NCI-H345 treated with DMSO at 0.1 percent for 48 hours (cell line): ENCODE results near the gene HKDC1.
"Not testable (repeated sequence)": the region's sequence is repeated elsewhere in the genome, so short reads cannot be mapped to it uniquely, and the experiment has no call there.

Experiments
- DNase-seq: peaks from one replicate; lab custom pipeline; 2025; ENCODE audit not compliant: unreplicated experiment; lab: John Stamatoyannopoulos, UW

Gene HKDC1, protein sequence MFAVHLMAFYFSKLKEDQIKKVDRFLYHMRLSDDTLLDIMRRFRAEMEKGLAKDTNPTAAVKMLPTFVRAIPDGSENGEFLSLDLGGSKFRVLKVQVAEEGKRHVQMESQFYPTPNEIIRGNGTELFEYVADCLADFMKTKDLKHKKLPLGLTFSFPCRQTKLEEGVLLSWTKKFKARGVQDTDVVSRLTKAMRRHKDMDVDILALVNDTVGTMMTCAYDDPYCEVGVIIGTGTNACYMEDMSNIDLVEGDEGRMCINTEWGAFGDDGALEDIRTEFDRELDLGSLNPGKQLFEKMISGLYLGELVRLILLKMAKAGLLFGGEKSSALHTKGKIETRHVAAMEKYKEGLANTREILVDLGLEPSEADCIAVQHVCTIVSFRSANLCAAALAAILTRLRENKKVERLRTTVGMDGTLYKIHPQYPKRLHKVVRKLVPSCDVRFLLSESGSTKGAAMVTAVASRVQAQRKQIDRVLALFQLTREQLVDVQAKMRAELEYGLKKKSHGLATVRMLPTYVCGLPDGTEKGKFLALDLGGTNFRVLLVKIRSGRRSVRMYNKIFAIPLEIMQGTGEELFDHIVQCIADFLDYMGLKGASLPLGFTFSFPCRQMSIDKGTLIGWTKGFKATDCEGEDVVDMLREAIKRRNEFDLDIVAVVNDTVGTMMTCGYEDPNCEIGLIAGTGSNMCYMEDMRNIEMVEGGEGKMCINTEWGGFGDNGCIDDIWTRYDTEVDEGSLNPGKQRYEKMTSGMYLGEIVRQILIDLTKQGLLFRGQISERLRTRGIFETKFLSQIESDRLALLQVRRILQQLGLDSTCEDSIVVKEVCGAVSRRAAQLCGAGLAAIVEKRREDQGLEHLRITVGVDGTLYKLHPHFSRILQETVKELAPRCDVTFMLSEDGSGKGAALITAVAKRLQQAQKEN

DNA sequence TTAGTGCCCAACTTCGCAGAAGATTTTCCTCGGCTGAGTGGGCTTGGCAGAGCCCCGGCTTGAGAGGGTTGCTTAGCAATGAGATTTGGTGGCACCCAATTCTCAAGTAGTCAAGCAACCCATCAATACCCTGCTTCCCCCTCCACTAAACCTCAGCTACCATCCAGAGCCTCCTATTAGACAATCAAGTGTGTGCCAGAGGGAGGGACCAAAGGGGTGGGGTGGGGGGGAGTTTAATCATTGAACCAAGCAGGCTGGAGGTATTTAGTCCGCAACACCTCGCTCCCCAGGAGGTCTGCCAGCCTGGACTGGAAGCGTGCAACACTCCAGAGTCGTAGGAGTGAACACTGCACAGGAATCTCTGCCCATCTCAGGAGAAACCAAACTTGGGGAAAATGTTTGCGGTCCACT lies at the start of gene HKDC1:
HKDC1 (plus strand) TSS at position 292 of the 411 bp plus-strand sequence; CDS start at position 396, 104 bp downstream.
- DNase-seq: no peak

DNA sequence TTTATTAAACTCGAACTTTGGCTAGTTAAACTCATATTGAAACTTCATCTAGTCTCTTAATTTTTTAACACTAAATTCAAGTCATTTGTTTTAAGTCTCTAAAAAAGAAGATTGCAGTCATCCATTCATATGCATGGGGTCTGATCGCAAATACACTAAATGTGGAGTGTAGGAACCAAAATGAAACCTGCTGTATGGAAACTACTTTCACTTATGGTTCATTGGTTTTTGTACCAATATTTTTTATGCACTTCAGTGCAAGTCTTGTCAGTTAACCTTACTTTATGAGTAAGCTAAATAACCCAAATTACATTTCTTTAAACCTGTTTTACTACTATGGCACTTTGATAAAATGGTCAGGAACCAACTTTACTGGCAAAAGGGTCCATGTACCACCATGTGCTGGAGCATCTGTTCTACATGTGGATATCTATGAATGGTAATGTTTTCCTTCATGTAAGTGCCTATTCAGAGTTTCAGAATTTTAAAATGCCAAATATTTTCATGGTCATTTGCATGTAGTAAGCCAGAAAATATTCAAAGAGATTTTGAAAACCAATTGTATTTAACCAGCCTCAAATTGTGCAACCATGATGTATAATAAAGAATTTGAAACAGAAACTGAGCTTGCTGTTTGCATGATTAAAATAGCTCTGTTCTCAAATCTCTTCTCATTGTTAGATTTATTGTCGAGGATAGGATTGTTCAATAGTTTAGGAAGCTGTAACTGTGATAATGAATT lies 47.7 kb upstream of the HKDC1 start:
- no peak for DNase-seq

DNA sequence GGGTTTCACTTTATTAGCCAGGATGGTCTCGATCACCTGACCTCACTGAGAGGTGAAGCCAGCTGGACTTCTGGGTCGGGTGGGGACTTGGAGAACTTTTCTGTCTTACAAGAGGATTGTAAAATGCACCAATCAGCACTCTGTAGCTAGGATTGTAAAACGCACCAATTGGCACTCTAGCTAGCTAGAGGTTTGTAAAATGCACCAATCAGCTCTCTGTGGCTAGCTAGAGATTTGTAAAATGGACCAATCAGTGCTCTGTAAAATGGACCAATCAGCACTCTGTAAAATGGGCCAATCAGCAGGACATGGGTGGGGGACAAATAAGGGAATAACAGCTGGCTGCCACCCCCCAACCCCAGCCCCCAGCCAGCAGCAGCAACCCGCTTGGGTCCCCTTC lies 44.8 kb upstream of the HKDC1 start:
- not testable (repeated sequence) for DNase-seq

DNA sequence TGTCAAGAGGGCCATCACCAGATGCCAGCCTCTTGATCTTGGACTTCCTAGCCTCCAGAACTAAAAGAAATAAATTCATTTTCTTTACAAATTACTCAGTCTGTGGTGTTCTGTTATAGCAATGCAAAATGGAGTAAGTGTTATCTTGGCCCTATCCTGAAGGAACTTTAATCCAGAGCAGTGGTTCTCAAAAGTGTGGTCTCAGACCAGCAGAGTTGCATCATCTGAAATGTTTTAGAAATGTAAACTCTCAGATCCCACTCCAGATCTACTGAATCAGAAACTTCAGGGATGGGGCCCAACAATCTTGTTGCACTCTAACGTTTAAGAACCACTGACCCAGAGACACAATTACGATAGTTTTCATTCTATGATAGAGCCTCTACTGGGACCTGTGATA lies 43.3 kb upstream of the HKDC1 start:
- no peak for DNase-seq

DNA sequence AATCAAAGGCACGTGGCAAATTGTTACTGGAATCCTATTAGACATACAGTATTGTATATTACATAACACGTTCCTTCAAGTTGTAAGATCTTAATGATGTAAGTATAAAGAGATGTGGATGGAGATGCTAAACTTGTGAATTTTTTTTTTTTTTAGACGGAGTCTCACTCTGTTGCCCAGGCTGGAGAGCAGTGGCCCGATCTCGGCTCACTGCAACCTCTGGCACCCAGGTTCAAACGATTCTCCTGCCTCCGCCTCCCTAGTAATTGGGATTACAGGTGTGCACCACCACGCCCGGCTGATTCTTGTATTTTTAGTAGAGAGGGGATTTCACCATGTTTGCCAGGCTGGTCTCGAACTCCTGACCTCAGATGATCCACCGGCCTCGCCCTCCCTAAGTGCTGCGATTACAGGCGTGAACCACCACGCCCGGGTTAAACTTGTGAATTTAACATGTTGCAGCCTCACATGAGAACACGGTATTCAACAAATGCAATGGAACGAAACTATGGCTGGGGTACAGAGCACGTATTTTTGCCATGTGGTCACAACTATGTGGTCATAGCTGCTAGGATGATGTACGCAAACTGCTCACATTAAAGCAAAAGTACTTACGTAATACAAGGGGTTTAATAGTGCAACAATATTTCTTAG lies 40.9 kb upstream of the HKDC1 start:
- no peak for DNase-seq

DNA sequence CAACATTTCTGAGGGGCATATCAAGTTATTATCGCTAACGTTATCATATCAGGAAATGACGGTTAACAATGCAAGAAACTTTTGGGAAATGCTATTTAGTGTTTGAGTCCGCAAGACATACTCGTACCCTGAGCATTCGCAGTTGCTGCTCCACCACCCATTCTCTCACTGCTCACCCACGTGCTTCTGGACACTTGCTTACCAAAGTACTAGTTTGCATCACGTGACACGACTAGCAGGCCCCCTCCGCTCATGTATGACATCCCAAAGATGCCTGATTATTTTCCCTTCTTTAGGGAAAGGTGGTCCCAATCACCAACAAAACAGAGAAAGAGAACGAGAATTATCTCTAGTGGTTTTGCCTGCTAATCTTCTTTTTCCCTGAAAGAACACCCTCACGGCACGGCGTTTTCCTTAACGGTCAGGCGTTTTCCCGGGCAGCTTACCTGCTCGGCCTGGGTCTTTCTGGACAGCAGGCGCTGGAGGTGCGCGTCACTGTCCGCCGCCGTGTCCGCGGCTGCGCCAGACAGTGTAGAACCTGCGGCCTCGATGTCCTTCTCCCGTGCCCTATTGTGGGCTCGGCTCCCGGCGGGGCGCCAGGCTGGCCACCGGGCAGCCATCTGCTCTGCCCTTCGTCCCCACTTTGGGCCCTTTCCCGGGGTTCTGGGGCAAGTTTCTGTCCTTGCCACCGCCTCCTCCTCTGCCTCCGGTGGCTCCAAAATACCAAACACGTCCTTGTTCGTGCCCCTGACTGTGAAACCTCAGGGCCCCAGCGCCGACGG lies 40.2 kb upstream of the HKDC1 start, which contains the start of gene SUPV3L1:
SUPV3L1 (plus strand) TSS at position 492 of the 782 bp plus-strand sequence; CDS start at position 550, 58 bp downstream.
- peak; percentile 89 for DNase-seq

DNA sequence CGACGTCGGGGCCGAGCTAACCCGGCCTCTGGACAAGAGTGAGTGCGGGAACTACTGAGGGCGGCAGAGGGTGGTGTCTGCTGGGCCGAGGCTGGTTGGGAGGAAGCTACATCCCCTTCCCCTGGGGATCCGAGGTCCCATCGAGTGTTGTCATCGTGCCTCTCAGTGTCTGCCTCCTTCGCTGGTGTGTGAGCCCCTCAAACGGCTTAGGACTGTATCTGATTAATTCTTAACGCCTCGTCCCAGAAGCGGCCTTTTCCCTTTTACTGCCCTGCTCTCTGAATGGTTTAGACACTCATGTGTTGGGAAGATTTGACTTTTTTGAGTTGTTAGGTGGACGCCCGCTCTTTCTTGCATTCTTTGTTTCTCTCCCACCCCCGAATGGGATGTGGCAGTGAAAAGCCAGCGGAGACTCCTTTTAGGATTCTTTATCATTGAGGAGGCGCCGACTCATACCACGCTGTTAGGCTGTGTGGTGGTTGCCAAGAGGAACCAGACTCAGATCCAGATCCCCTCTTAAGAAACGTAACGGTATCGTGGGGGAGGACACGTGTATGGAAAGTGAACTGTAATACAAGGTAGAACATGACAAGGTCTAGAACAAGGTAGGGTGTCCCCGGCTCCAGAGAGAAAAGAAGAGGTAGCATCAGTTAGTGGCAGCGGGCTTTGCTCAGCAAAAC lies 39.5 kb upstream of the HKDC1 start:
- DNase-seq: no peak

DNA sequence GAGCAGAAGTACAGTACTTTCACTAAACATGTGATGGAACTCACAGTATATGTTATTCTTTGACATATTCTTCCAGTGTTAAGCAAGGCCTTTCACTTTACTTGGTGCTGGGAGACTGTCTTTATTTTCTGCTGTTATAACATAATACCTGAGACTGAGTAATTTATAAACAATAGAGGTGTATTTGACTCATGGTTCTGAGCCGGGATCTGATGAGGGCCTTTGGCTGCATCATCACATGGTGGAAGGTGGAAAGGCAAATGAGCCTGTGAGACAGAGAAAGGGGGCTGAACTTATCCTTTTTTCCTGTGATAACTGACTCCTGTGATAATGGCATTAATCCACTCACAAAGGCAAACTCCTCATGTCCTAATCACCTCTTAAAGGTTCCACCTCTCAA lies 38.7 kb upstream of the HKDC1 start:
- no peak for DNase-seq

DNA sequence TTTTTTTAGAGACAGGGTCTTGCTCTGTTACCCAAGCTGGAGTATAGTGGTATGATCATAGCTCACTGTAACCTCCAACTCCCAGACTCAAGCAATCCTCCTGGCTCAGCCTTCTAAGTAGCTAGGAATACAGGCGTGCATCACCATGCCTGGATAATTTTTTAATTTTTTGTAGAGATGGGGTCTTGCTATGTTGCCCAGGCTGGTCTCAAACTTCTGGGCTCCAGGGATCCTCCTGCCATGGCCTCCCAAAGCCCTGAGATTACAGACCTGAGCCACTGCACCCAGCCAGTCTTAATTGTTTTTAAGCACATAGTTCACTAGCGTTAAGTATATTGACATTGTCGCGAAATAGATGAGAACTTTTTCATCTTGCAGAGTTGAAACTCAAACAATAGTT lies 38.1 kb upstream of the HKDC1 start:
- DNase-seq: no peak

DNA sequence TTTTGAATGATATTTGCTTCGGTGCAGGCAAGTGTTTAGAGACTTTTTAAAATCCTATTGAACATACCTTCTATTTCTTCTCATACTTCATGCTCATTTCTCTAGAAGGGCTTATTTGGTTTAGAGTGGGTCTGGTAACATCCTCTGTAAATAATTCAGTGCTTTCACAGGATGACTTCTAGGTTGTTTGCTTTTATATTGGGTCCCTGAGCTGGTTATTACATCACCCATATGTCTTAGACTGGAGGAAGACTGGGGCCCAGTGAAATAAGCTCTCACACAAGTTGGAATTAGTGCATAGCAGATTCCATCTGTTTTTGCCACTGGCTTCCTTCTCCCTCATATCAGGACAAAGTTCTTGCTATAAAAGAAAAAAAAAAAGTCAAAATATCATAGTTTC lies 33.6 kb upstream of the HKDC1 start:
- no peak for DNase-seq

DNA sequence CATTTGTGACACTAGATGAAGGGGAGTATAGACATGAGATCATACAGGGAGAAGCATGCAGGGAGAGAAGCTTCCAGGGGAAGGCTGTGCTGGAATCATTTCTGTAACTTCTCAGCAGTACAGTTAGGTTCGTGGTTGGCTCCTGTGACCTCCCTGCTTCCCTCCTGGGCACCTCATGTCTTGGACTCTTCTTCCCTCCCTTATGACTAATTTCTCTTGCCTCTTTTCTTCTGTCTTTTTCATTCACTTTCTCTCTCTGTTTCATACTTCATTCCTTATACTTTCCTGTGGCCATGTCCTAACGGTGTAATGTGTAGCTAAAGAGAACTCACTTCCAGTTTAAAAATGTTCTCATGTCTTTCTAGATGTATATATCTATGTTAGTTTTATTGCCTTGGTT lies 19.1 kb upstream of the HKDC1 start:
- no peak for DNase-seq

DNA sequence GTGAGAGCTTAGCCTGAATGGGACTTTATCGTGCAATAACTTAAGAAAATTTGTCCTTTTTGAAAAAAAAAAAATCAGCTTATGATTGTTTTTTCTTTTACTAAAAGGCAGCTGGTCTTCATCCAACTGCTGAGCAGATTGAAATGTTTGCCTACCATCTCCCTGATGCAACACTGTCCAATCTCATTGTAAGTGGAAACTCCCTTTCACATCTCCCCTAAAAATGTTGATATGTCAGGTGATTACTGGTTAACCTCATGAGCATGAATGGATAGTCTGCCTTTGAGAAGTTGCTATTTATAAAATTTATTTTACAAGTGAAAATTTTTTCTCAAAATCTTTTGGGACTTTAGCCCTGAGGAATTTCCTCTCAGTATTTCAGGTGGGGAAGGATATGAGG lies 17.8 kb upstream of the HKDC1 start:
- DNase-seq: no peak

DNA sequence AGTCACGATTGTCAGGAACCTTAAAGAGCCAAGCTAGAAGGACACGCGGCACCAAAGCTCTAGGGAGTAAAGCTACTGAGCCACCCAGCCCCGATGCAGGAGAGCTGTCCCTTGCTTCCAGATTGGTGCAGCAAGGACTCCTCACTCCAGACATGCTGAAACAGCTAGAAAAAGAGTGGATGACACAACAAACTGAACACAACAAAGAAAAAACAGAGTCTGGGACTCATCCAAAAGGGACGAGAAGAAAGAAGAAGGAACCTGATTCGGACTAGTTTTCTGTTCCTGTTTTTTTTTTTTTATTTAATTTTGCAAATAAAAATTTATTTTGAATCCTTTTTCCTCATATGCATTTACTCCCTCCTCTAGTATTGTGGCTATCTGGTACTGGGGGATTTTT lies 11.4 kb upstream of the HKDC1 start:
- DNase-seq: no peak

DNA sequence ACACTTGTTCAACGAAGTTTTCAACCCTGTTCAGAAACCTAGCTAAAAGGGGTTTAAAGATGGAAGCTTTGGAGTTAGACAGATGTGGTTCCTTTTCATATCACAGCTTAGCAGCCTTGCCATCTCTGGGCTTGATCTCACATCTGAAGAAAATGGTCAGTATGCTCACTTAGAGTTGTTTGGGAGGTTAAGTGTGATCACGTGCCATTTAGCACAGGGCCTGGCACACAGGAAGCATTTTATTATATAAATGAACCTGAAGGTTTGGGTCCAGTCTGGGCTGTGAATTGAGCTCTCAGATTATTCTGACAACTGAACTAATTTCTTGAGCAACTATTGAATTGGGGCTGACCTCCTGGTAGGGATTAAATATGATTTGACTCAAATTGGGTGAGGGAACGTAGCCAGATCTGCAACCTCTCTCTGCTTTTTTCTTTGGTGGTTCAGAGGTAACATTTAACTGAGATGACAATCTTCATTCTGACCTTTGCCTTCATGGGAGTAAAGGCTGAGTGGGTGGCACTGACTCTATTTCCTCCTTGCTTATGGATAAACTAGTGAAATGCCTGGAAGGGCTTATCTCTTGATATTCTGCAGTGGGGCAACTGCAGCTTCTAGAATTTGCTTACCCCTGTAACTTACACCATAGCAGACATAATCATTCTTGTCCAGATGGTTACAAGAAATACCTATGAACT lies 10.2 kb upstream of the HKDC1 start:
- no peak for DNase-seq

DNA sequence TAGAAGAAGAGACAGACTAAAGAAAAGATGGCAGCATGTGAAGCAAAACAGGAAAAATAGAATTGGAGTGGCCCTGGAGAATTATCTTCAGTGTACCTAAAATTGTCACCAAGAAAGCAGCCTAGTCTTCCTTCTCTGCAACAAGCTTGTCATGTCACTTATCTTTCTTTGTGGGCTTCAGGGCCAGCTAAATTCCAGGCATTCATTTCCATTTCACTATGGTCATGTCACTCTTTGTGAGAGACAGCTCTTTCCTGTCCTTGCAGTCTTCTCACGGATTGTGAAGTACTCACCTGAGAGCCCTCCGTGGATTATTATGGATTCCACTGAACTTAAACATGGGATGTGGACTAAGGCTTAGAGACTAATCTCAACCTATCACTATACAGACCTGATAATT lies 9.0 kb upstream of the HKDC1 start:
- DNase-seq: no peak

DNA sequence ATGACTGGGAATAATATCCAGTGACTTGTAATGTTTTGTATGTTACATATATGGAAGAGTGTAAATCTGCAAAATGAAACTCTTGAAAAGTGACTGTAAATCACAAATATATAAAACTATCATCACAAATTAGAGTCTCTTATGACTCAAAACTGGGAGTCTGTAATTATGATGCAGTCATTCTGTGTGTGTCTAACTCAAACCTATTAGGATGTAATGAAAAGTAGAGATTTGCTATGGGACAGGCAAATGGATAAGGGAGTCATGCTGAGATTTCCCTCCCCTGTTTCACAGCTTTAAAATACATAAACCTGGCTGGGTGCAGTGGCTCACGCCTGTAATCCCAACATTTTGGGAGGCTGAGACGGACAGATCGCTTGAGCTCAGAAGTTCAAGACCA lies 8.6 kb upstream of the HKDC1 start:
- no peak for DNase-seq

DNA sequence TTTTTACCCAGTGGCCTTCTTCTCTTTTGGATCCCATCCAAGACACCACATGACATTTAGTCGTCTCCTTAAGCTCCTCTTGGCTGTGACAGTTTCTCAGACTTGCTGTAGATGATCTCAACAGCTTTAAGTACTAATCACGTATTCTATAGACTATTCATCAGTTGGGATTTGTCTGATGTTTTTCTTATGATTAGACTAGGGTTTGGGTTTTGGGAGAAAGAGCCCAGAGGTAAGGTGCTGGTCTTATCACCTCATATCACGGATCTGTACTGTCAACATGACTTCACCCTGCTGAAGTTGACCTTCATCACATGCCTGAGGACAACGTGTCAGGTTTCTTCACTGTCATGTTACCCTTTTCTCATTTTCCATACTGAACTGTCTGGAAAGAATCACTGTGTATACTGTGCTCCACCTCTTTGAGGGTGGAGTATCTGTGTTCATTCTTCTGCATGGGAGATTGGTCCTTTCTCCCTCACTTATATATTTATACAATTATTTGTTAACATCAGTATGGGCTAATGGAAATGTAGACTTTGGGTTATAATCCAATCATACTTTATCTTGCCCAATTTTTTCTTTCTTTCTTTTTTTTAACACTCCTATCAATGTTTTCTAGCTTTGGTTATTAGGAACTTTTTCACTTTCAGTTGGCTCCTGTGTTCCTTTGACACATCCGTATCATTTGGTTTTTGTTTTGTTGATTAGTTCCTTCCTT lies 6.4 kb upstream of the HKDC1 start:
- DNase-seq: no peak

DNA sequence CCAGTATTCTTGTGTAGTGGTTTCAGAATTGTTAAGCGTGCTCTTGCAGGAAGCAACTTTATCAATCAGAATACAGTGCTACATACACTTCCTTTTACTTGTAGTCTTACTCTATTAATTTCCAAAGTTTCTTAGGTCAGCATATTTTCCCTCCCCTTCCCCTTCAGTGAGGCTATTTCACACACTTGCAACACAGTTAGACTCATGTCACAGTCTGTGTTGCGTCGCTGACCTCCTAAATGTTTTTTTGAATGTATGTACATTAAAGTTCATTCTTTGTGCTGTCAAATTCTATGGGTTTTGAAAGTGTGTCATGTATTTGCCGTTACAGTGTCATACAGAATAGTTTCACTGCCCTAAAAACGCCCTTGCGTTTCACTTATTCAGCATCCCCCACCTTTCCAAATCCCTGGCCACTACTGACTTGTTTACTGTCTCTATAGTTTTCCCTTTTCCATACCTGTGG lies 5.4 kb upstream of the HKDC1 start:
- DNase-seq: no peak
